Measurements from ENCODE around the gene RNASE8.
A peak's percentile ranks its signal among the peaks of the same experiment; 100 is the strongest.

Gene RNASE8

DNA sequence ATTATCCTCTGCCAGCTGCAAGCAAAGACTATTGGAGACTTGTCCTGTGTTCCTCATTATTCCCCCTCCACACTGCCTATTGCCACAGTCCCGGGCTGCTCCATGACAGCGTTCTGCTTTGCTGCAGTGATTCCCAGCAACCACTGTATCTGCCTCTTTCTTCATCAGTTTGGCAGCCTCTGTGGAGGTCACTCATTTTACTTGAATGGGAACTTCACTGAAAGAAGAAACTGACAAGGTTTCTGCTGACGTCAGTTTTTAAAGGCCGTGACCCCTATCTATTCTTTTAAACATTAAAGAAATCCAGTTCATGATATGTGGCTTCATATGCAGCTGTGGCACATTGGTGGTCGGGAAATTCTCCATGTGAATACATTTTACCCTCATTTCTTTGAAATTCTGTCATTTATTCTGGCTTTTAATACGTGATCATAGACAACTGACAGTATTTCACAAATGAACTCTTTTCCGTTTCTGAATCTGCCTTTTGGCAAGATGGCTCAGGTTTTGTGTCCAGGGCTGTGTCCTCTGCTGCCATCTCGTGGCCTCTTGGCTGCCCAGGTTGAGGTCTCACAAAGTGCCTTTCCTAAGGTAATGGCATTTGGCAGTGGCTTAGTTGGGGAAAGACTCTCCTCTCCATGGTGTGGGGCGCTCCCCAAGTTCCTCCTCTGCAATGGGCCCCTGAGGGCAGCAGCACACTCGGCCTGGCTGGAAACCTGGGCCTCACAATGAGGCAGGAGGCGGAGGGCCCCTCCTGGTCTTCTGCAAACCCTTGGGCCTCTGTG is 49.1 kb downstream of the RNASE8 start:
- DNase-seq (ENCODE audit: low spot score) = peak; percentile 81

DNA sequence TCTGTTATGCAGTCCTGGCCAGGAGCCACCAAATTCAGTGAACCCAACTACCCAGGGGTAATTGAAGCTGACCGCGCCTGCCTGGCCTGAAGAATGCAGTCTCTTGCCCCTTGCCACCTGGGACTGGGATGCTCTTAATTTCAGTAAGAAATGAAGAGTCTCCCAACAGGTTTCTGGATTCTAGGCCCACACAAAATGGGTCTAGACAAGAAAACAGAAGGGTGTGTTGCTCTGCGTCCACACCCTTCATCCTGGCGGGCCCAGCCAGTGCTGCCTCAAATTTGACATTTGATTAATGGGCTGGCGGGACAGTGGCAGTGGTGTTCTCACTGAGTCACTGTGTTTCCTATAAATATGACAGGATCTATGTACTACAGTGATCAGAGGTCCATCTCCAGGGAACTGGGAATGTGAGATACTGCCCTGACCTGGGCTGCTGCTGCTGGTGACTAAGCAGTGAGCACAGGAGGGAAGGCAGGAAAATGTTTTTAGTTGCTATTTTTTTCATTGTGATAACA is 49.7 kb downstream of the RNASE8 start:
- DNase-seq (ENCODE audit: low spot score) = no peak
